Stimulated activated CD8-positive, alpha-beta memory T cell treated with anti-CD3 and anti-CD28 coated beads, Interleukin-4, amount 100 ng/mL, for 24 hours (primary cell): ENCODE measurements around the gene LMX1B.
"Not testable (repeated sequence)": the region's sequence is repeated elsewhere in the genome, so short reads cannot be mapped to it uniquely, and the experiment has no call there.

Source experiments
- DNase-seq: peaks from one replicate; pipeline ENCODE4 v3.0.0-alpha.2; 2020; ENCODE audit warnings: low read depth

Gene LMX1B

DNA sequence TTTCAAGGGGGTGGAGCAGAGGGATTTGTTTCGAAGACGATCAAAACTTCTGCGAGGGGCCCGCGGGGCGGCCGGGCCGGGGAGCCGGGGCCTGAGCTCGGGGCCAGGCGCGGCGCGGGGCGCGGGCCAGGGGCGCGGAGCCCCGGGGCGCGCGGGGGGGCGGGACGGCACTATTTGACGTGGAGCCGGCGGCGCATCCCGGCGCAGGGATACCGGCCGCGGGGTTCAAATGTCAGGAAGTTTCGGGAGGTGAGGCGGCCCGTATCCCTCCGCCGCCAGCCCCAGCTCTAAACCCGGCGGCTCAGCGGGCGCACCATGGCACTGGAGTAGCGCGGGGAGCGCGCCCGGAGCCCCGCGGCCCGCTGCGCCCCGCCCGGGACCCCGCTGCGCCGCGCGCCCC lies at the start of gene LMX1B:
Gene LMX1B, plus strand, starts transcription at position 278 of the 400 bp plus-strand sequence. CDS start 522 bp downstream, outside the sequence.
- no peak for DNase-seq

DNA sequence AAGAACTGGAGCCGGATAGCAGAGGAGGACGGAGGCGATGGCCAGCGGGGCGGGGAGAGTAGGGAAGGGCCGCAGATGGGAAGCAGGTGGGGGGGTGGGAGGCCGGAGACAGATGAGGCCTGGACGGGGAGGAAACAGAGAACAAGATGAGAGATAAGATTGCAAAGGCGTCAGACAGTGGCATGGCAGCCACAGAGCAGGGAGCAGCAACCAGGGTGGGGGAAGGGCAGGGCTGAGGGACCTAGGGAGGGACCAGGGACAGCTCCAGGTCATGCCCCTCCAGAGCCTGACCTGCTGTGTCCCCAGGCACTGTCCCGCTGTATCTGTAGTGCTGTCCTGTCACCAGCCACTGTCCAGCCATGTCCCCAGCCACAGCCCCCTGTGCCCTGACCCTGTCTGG lies 49.6 kb upstream of the LMX1B start:
- no peak for DNase-seq

DNA sequence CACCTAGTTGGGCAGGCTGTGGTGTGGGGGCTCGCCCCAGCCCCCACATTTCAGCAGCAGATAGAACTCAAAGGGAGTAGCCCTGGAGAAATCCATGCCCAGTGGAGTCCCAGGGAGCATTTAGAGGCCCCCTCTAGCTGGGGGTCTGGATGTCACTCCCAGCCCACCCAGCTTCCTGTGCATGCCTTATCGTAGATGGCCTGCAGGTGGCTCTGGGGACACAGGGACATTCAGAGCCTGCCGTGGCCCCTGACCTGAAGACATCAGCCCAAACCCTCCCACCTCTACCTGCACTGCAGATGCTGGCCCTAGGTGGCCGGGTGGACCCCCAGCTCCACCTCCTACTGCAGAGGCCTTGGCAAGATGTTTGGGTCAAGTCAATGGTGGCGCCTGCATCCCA lies 49.0 kb upstream of the LMX1B start:
- DNase-seq = no peak

DNA sequence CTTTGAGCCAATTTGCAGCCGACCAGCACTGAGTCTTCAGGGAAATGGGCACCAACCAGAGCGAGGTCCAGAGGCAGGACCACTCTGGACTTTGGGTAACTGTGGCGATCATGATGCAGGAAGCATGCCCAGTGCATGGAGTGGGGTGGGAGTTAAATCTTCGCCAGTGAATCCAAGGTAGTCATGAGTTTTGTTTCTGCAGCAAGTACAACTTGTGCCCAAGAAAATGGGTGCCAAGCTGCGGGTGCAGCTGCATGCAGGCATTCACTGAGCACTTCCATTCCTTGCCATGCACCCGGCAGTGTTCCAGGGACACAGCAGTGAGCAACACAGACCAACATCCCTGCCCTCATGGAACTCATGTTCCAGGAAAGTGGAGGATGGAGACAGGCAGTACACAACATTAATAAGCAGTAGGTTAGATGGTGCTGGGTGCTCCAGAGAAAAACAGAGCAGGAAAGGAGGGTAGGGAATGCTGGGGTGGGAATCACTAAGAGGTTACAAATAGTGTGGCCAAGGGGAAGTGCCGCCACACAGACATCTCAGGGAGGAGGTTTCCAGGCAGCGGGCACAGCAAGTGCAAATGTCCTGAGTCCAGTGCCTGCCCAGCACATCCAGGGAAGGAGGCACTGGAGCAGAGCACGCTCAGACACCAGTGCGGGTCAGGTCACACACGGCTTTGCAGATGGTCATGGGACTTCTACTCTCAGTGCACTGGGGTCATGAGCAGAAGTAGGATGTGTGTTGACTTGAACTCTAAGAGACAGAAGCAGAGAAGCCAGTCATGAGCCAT lies 48.2 kb upstream of the LMX1B start:
- DNase-seq = no peak

DNA sequence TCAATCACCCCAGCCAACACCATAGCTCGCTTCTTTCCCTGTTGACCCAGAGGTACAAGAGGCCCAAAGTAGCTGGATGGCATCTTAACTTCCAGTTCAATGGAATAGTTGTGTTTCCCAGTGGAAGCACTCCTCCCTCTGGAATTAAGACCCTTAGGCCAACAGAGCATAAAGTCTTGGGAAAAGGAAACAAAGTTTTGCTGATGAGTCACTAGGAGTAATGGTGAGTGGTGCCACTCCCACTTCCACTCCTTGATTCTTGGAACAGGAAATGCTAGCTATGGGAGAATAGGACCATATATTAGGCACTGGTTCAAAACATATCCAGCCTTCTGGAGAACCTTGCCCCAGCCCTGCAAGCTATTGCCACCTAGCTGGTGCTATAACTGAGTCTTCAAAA lies 44.7 kb upstream of the LMX1B start:
- no peak for DNase-seq

DNA sequence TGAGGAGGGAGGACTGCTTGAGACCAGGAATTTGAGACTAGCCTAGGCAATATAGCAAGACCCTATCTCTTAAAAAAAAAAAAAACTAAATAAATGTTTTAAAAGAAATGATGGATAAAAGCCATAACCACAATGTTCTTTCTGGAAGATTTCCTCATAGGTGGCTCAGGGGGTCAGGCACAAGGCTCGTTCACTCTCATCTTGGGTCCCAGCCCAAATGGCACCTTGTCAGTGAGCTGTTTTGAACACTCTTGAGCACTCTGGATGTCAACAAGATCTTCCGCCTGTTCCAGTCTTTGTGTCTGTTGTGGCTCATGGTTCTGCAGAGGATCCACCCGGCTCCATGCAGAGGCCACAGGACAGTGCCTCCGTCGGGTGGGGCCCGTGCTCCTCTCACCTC lies 35.7 kb upstream of the LMX1B start:
- DNase-seq = no peak

DNA sequence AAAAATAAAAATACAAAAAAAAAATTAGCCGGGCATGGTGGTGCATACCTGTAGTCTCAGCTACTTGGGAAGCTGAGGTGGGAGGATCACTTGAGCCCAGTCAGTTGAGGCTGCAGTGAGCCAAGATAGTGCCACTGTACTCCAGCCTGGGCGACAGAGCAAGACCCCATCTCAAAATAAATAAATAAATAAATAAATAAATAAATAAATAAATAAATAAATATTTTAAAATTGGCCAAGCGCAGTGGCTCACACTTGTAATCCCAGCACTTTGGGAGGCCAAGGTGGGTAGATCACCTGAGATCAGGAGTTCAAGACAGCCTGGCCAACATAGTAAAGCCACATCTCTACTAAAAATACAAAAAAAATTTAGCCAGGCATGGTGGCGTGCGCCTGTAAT lies 33.4 kb upstream of the LMX1B start:
- not testable (repeated sequence) for DNase-seq

DNA sequence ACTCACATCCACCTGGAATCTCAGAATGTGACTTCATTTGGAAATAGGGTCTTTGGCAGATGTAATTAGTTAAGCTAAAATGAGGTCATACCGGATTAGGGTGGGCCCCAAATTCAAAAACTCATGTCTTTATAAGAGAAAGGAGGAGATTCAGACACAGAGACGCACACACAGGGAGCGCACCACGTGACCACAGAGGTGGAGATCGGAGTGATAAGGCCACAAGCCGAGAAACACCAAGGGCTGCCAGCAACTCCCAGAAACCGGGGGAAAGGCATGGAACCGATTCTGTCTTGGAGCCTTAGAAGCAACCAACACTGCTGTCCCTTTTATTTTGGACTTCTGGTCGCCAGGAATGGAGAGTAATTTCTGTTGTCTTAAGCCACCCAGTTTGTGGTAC lies 31.8 kb upstream of the LMX1B start:
- no peak for DNase-seq

DNA sequence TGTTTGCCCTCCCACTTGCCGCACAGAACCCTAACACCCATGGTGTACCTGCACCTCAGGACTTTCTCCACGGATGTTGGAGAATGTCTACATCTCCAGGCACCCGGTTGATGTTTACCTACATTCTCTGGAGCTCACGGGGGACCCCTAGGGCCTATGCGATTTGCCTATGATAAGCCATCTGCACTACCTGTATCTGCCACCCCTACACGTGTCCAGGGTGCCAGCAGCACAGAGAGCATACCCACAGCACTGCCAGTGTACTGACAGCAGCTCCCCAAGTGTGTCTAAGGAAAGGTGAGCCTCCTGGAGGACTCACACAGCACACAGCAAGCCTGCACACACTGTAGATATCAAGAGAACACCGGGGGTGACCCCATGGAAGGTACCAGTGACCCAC lies 31.3 kb upstream of the LMX1B start:
- no peak for DNase-seq

DNA sequence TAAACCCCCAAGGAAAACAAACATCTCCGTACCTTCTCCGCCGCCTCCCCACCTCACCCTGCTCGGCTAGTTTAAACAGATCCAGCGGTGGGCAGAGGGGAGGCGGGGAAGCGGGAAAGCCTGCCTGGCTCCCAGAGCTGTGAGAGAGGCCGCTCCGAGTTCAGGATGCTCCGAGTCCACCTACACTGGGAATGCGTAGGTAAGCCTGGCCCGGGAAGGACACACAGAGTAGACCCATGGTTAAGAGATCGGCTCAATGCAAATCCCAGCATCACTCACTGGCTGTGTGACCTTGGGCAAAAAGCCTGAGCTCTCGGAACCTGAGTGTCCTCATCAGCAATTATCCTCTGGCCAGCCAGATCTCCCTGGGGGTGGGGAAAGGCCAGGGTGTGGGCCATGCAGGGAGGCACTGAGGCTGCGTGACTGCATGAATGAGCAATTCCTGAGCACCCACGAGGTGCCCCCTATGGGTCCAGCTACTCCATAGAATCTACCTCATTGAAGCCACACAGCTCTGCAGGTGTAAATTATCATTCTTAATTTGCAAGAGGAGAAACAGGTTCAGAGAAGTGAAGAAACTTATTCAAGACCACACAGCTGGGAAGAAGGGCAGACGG lies 30.5 kb upstream of the LMX1B start:
- no peak for DNase-seq

DNA sequence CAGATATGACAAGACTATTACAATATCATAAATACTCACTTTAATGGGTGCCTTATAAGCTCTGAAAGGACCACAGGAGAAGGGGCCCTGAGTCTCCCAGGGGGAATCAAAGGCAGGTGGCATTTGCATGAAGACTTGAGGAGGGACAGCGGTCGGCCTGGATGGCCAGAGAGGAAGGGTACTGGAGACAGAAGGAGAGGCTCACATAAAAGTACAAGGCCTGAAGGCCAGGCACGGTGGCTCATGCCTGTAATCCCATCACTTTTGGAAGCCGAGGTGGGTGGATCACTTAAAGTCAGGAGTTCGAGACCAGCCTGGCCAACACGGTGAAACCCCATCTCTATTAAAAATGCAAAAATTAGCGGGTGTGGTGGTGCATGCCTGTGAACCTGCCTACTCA lies 29.1 kb upstream of the LMX1B start:
- no peak for DNase-seq

DNA sequence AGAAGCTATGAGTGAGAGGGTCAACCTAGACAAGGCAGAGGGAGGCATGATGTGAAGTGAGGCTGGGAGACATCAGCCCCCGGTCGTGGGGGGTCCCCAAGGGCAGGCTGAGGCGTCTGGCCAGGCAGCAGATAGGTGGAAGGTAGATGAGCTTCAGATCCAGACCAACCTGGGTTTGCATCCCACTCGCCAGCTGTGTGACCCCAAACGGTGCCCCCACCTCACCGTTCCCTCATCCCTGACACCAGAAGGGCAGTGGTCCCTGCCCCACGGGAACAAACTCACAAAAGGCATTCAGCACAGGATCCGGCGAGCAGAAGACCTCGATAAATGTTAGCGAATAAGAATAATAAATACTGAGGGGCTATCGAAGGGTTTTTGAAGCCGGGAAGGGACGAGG lies 27.5 kb upstream of the LMX1B start:
- no peak for DNase-seq

DNA sequence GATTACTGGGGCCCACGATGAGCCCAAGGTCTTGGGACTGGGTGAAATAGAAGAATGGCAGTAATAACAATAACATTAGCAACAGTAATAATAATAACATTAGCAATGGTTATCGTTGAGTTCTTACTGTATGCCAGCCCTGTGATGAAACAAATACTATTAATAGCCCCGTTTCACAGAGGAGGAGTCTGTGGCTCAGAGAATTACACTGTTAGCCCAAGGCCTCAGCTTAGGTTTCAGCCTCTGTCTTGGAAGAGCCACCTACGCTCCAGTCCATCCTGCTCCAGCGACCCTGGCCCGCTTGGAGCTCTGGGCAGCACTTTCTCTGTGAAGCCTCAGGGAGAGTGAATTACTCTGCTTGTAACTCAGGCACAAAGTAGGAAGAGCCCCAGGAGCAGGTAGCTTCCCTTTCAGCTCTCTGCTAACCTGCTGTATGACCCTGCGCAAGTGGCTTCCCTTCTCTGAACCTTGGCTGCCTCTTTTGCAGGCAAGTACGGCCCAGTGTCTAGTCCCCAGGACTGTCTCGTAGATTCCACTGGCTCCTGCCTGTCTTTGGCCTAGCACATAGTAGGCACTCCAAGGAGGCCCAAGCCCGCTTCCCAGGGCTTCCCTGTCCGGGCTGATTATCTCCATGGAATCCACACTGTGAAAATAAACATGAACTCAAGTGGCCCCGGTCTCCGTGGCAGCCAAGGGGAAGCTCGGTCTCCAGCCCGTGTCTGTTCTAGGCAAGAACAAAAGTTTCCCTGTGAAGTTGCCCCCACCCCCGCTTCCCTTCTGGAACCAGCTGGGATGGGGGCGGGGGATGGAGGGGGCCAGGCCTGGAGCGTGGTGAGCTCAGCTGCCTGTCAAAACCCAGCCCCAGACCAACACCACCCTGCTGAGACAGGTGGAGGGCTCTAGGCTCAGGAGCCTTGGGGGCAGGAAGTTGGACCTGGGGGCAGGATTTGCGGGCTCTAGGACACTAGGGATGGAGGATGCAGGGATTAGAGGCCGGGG lies 26.2 kb upstream of the LMX1B start:
- DNase-seq = no peak

DNA sequence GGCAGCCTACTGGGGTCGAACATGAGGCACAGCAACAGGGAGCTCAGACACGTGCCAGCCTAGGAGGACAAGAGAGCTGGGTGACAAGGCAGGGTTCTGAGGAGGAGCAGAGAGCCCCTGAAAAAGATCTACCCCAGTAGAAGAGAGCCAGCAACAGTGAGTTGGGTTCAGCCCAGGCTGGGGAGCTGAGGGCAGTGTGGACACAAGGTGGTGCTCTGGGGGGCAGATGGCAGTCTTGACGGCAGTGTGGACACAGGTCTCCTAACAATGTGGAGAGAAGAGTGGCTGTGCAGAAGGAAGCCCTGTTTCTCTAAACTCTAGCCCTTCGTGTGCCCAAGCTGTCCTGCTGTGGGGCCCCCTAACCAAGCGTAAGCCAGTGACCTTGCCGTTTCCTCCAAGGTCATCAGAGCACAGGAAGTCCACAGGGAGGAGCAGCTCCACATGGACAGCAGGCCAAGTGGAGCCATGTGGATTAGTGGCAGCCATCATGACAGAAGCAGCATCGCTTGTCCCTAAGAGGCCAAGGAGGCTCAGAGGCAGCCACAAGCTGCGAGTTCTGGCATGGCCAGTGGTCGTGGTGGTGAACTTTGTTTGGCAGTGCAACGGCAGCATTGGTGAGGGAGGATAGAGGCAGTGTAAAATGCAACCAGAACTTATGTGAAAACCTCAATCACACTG lies 25.1 kb upstream of the LMX1B start:
- no peak for DNase-seq

DNA sequence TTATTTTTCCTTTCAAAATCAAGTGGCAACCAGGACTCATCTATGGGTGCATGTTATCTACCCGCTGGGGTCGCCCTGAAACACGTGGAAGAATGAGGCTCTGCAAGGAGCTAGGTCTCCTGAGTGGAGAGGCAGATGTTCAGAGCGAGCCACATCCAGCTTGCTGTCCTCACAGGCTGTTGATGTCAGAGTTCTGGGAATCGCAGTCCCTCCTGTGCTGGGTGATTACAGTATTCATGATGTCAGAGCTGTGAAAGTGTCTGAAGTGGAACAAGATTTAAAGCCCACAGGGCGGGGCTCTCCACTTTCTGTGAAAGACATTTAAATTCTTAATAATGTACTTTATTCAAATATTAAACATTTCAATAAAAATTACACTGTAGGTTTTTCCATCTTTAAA lies 24.4 kb upstream of the LMX1B start:
- no peak for DNase-seq

DNA sequence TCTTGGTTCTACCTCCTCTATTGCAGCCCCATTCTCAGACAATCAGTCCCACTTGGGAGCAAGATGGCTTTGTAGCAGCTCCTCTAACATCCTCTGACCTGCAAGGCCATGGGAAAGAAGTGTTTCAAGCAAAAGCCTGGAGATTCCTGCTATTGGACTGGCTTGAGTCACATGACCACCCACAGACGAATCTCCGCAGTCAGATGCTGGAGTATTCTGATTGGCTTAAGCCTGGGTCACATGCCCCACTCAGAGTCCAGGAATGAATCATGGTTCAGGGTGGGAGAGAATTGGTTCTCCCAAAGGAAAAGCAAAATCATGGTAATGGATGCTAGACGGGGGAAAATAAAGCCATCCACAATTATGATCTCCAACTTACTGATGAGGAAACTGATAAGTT lies 22.6 kb upstream of the LMX1B start:
- no peak for DNase-seq

DNA sequence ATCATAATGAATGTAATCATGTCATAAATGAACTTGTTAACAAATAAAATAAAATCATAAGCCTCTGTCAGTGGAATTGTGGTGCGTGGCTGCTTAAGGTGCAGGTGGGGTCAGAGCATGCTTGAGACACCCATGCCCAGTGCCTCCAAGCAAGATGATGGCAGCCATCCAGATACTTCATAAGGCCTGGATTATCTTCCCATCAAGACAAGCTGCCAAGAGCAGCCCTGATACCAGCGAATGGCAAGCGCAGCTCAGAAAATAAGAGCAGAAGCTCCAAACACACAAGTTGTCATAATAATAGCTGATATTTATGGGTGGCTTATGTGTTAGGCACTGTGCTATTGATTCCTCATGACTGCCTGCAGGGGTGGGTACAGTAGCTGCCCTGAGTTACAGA lies 21.8 kb upstream of the LMX1B start:
- no peak for DNase-seq

DNA sequence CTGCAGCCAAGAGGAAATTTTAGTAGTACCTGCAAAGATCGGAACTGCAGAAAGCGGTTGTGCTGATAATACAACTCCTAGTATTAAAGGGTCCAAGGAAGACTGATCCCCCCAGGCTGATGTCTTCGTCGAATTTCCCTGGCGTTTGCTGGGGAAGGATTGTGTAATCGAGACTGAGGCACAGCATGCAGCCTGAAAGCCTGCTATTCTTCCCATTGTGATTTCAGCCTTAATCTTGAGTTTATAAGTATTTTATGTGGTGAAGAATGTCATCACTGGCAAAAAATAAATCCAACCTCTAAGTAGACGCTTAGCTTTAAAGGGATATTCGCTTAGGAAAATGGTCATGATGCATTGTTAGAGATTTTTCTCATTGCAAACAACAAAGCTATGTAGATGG lies 21.3 kb upstream of the LMX1B start:
- no peak for DNase-seq

DNA sequence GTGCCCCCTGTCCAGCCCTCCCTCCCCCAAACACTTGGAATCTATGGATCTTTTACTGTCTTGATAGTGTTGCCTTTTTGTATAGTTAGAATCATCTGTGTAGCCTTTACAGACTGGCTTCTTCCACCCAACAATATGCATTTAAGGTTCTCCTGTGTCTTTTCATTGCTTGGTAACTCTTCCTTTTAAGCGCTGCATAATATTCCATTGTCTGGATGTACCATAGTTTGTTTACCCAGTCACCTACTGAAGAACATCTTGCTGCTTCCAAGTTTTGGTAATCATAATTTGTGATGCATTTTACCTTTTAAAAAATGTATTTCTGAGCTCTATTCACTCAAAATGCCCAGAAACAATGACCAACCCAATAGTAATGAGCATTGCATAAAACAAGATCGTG lies 17.7 kb upstream of the LMX1B start:
- DNase-seq = no peak

DNA sequence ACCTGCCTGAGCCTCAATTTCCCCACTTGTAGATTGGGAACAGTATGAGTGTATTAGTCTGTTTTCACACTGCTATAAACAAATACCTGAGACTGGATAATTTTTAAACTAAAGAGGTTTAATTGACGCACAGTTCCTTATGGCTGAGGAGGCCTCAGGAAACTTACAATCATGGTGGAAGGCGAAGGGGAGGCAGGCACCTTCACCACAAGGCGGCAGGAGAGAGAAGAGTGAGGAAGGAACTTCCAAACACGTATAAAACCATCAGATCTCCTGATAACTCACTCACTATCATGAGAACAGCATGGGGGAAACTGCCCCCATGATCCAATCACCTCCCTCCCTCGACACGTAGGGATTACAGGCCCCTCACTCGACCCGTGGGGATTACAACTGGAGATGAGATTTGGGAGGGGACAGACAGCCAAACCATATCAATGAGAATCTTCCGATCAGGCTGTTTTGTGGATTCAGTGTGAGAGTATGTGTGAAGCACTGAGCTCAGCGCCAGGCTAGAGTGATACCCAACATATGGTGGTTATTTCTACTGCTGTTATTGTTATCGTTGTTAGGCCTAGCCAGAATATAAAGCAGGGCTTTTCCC lies 14.6 kb upstream of the LMX1B start:
- no peak for DNase-seq
